Measurements from ENCODE around the gene P2RX5. TPM values are rescaled to one million over a fixed set of nuclear protein-coding genes. Genes with fewer than 3 reads are reported as not detected.

Gene P2RX5
- total and polyA plus RNA-seq, 10 of the 15 experiments (the other 5 are each of a cell fraction or from before 2014, with no cell fraction given), result 6.9 to 28.8 (median 19.5) TPM

GRCh38 chr17:3698139-3698538, 2.2 kb upstream of the P2RX5 start:
- intact Hi-C loops (cut with micrococcal nuclease; ENCODE audit: unreplicated experiment), result no loop called here

More at GRCh38 chr17:3698139-3698538, 2.2 kb upstream of the P2RX5 start:
- in situ Hi-C loops (cut with MboI), result no loop called here
- Histone ChIP-seq H3K9ac (ENCODE audit: control insufficient read depth, insufficient read depth, low read length) (no peak overlapping the region), H3K79me2 (ENCODE audit: control insufficient read depth, insufficient read depth, low read length) (peaks cover 11% of the 10 kb centered on the region), H3K27ac (ENCODE audit: control insufficient read depth, insufficient read depth) (no peak overlapping the region), H3K9me3 (replicated peaks; ENCODE audit: control insufficient read depth, insufficient read depth, low read length) (peaks cover 15% of the 10 kb centered on the region; the same call in 2 of the 3 replicates), H4K20me1 (ENCODE audit: control insufficient read depth, insufficient read depth) (no peaks in the 10 kb centered on the region), H3K4me3 (no peak overlapping the region), H3K4me2 (ENCODE audit: control insufficient read depth, insufficient read depth) (no peak overlapping the region), H2AFZ (ENCODE audit: control insufficient read depth, low read depth, low read length) (no peak overlapping the region), H3K27me3 (replicated peaks in 1 of 2; ENCODE audit: control insufficient read depth in 2 of 2, insufficient read depth in 2 of 2, low read length in 1 of 2) (no peaks in the 10 kb centered on the region), H3K36me3 (ENCODE audit: control insufficient read depth in 2 of 2, insufficient read depth in 2 of 2, low read length in 1 of 2) (no peaks in the 10 kb centered on the region), H3K4me1 (ENCODE audit: control insufficient read depth, insufficient read depth, low read length) (peaks cover 25% of the 10 kb centered on the region)
- no peak for DNase-seq (ENCODE audit: low read depth, low spot score)
- WGBS (ENCODE audit: insufficient coverage, insufficient replicate concordance, low lambda C conversion rate, missing lambda C conversion rate), result 94% methylated on average over 4 of the region's 4 CpGs
- BruUV-seq (replicated peaks), result no TSS peak
- ChIA-PET RAD21 (ENCODE audit: unreplicated experiment) (interaction anchor here (2.0 kb wide), 1 partner anchor 13 kb away, joined by 5 read pairs; no protein-coding TSS in a partner anchor), CTCF (no interaction called here), POLR2A (no interaction called here), SMC1A (ENCODE audit: uncharacterized antibody, unreplicated experiment) (no interaction called here)
- ATAC-seq, result no peak
- TF ChIP-seq BCL11A (IDR thresholded peaks at IDR 0.05; ENCODE audit: low read depth, low read length), result no peak
- TF ChIP-seq PAX5 (IDR thresholded peaks at IDR 0.05; ENCODE audit: borderline replicate concordance, low read depth, low read length), result no peak
- TF ChIP-seq NFIC (IDR thresholded peaks at IDR 0.05; ENCODE audit: low read depth, low read length), result no peak
- no peak for TF ChIP-seq POLR2AphosphoS5 (IDR thresholded peaks at IDR 0.05; ENCODE audit: low read length)
- no peak for TF ChIP-seq NFYB (IDR thresholded peaks at IDR 0.05; ENCODE audit: insufficient read depth, low read depth, low read length)
- no peak for TF ChIP-seq NR2F1 (conservative IDR thresholded peaks at IDR 0.05)
- TF ChIP-seq CBX3 (IDR thresholded peaks at IDR 0.05; ENCODE audit: borderline replicate concordance, low read depth), result no peak
- no peak for TF ChIP-seq HSF1 (IDR thresholded peaks at IDR 0.05; ENCODE audit: low read depth, low read length)
- no peak for TF ChIP-seq SPI1 (IDR thresholded peaks at IDR 0.05; ENCODE audit: borderline replicate concordance, insufficient read depth, low read depth, low read length)
- no peak for TF ChIP-seq RB1 (IDR thresholded peaks at IDR 0.05; ENCODE audit: borderline replicate concordance)
- TF ChIP-seq CEBPB (IDR thresholded peaks at IDR 0.05; ENCODE audit: borderline replicate concordance in 1 of 2, low read depth in 2 of 2, low read length in 2 of 2), result no peak
- no peak for TF ChIP-seq BCL3 (IDR thresholded peaks at IDR 0.05; ENCODE audit: borderline replicate concordance, insufficient read depth, low read depth, low read length, poor library complexity, severe bottlenecking)
- TF ChIP-seq ATF2 (IDR thresholded peaks at IDR 0.05; ENCODE audit: low read length), result no peak
- TF ChIP-seq TCF12 (IDR thresholded peaks at IDR 0.05; ENCODE audit: low read depth, low read length), result no peak
- no peak for TF ChIP-seq RAD51 (IDR thresholded peaks at IDR 0.05)
- TF ChIP-seq CEBPZ (IDR thresholded peaks at IDR 0.05; ENCODE audit: low read depth, low read length), result no peak
- no peak for FAIRE-seq
